SH-SY5Y (cell line): ENCODE data around the gene ZSCAN31.

Experiments used
- GATA2 ChIP-seq: IDR thresholded peaks from 2 replicates; pipeline ENCODE4 v1.6.1; 2011; ENCODE audit warnings: mild to moderate bottlenecking, low read depth, low read length
- GATA3 ChIP-seq: IDR thresholded peaks from 2 replicates; pipeline ENCODE4 v1.6.1; 2011; ENCODE audit warnings: low read depth, mild to moderate bottlenecking, low read length, moderate library complexity

DNA sequence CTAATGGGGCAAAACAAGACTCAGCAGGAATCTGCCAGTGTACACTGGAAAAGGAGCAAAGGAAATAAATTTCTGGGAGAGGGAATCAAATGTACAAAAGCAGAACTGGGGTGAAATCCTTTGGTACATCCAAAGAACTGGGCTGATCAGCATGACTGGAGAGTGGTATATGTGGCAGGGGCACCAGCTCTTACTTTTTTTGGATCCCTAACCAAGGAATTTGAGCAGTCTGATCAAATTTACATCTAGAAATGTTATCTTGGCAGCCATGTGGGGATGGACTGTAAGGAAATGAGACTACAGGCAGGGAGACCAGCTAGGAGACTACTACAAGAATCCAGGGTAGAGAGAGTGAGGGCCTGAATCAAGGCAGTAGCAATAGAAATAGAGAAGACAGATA, 1.2 kb upstream of the ZSCAN31 start:
- TF ChIP-seq GATA2 = no peak
- no peak for TF ChIP-seq GATA3
